ENCODE results near the gene DCC.

DNA sequence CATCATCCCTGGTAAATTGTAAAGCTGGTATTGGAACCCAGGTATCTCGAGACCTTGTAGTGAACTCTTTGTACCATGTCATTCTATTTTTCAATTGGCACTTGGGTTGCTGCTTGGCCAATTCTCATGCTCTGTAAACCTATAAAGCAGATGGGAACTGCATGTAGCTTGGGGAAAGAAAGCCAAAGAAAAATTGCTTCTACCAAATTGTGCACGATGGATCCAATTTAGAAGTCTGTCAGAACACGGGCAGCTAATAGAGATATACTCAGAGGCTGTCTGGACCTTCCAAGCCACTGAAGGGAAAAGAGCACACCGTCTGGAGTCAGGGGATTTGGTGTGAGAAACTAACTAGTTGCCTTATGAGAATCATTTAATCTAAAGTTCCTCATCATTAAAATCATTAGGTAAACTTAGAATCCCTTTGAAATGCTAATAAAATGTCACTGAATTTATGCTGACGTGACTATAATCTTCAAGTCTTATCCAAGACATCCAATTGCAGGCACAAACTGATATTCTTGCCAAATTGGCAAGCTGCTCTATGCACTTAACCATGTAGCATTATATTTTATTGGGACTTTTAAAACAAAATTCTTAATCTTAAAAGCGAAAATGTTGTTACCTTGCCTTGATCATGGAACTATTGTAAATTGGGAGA, 206.8 kb downstream of the DCC start:
- TF ChIP-seq GATA2 (IDR thresholded peaks at IDR 0.05; ENCODE audit: low read depth, low read length) = no peak
- TF ChIP-seq GATA3 (IDR thresholded peaks at IDR 0.05; ENCODE audit: low read depth, low read length) = no peak
